ENCODE measurements around the gene DCDC2.

Gene DCDC2

GRCh38 chr6:24140591-24140990 is 217.3 kb downstream of the DCDC2 start:
- FAIRE-seq, result no peak

GRCh38 chr6:24139639-24140038 is 218.2 kb downstream of the DCDC2 start:
- no peak for FAIRE-seq

GRCh38 chr6:24139080-24139479 is 218.8 kb downstream of the DCDC2 start:
- FAIRE-seq, result no peak

- no peak for FAIRE-seq
Measured at GRCh38 chr6:24131751-24132150, 226.1 kb downstream of the DCDC2 start.

- peak; percentile 33 for FAIRE-seq
Measured at GRCh38 chr6:24127316-24127715, 230.5 kb downstream of the DCDC2 start.

GRCh38 chr6:24126586-24127192 is 231.2 kb downstream of the DCDC2 start:
- no peak for FAIRE-seq

- FAIRE-seq, result no peak
Measured at GRCh38 chr6:24125980-24126379, 231.9 kb downstream of the DCDC2 start, which contains the start of gene NRSN1. TSS of gene NRSN1 (plus strand) at chr6:24126215. CDS start at chr6:24134328, 8,113 bp downstream.

GRCh38 chr6:24122139-24122538 is 235.7 kb downstream of the DCDC2 start:
- no peak for FAIRE-seq

All from colon (tissue), 2 donors.